Gastrocnemius medialis (tissue), 4 donors: Measurements from ENCODE around the gene GALNT4. TPM values are rescaled to one million over a fixed set of nuclear protein-coding genes. Genes with fewer than 3 reads are reported as not detected.

ENCODE experiments used
- ATAC-seq, 2 donors: fragments of 150-250 bp; one replicate each; pipeline ENCODE4 v1.9.1; 2016
- DNase-seq, 2 donors: peaks; one replicate each; pipeline ENCODE4 v3.0.0-alpha.2; 2019
- H3K27ac ChIP-seq, 4 donors: fragments of 200-600 bp; sonication (generic); 1 replicate in 1 of 4; 2 replicates in 3 of 4; pipeline ENCODE4 v1.5.1; 2016 to 2018; ENCODE audit warnings: mild to moderate bottlenecking in 2 of 4, moderate library complexity in 1 of 4
- H3K27me3 ChIP-seq, 3 donors: fragments of 200-600 bp; sonication (generic) in 2 of 3; 1 replicate in 1 of 3; 2 replicates in 2 of 3; pipeline versions ENCODE4 v1.5.1 to v1.6.0; 2016 to 2019; ENCODE audit warnings: mild to moderate bottlenecking in 1 of 3, moderate library complexity in 1 of 3
- H3K36me3 ChIP-seq, 2 donors: fragments of 200-600 bp; sonication (generic) in 1 of 2; one replicate each; pipeline ENCODE4 v1.5.1; 2017 to 2018
- H3K4me1 ChIP-seq, 2 donors: fragments of 200-600 bp; sonication (generic) in 1 of 2; one replicate each; pipeline ENCODE4 v1.5.1; 2016 to 2017; ENCODE audit warnings: mild to moderate bottlenecking in 2 of 2
- H3K4me3 ChIP-seq, 4 donors: fragments of 200-600 bp; sonication (generic) in 3 of 4; 1 replicate in 1 of 4; 2 replicates in 3 of 4; pipeline ENCODE4 v1.5.1; 2016 to 2019; ENCODE audit warnings: mild to moderate bottlenecking in 2 of 4
- H3K9me3 ChIP-seq, 3 donors: fragments of 200-600 bp; sonication (generic) in 2 of 3; 1 replicate in 1 of 3; 2 replicates in 2 of 3; pipeline ENCODE4 v1.5.1; 2016 to 2019
- POLR2A ChIP-seq, 2 donors: fragments of 450-650 bp; IDR thresholded peaks; one replicate each; pipeline ENCODE4 v1.6.1; 2017; ENCODE audit warnings: antibody characterized with exemption in 2 of 2, mild to moderate bottlenecking in 2 of 2, moderate library complexity in 2 of 2
- in situ Hi-C, 4 donors: fragments of 200-750 bp; cut with MboI; loops; one replicate each; pipeline versions ENCODE4 v1.15.0 to v1.8.0; 2017; ENCODE audit warnings: low sequenced_read_pairs in 4 of 4
- intact Hi-C: fragments of 100-400 bp; cut with DNase I; formaldehyde crosslinking; loops from one replicate; pipeline ENCODE4 v1.15.1; 2023; ENCODE audit warnings: low total_unique reads
- total RNA-seq, 4 donors: library from RNA; depleted of rRNA; stranded (reverse); fragments of >200 nt; gene quantifications; one replicate each; pipeline versions ENCODE4 v1.1.0 to v1.2.3, GENCODE V29; 2016
- TF ChIP-seq, protein P1 (sequence below), 5 experiments: fragments of 450-650 bp in 3 of 5; fragments of 200-600 bp in 2 of 5; sonication (generic) in 2 of 5; IDR thresholded peaks in 4 of 5; conservative IDR thresholded peaks in 1 of 5; 1 replicate in 4 of 5; 2 replicates in 1 of 5; pipeline ENCODE4 v1.5.1; 2016 to 2019; ENCODE audit warnings: antibody characterized with exemption in 5 of 5, mild to moderate bottlenecking in 3 of 5, moderate library complexity in 3 of 5

The GALNT4 gene
- total RNA-seq = 1 to 10 TPM; 1.2 to 2.2 (median 1.7) TPM

- peak; percentile 69 to 75 for DNase-seq
- H3K27ac ChIP-seq = peak within 1 kb of the TSS; percentile 86 to 94 (median 91)
- in situ Hi-C loops (loop anchor here (5.0 to 25.0 kb wide), 6 partner anchors 50 to 1438 kb away; partner anchors contain the start of gene CCER1 (in 1 of the 4)), intact Hi-C loops (loop anchor here (2.0 to 10.0 kb wide), 3 partner anchors 54 to 1490 kb away; partner anchors contain the start of gene ATP2B1)
- H3K9me3 ChIP-seq = no peaks in the 10 kb centered on the region
- H3K27me3 ChIP-seq = no peaks in the 10 kb centered on the region
- peak within 1 kb of the TSS; percentile 89 to 99 (median 96) for H3K4me3 ChIP-seq
- no peaks in the 10 kb centered on the region for H3K36me3 ChIP-seq
- peaks cover 40 to 47% of the 10 kb centered on the region in 2 donors for H3K4me1 ChIP-seq
- peak; percentile 38 to 60 for TF ChIP-seq POLR2A (IDR thresholded peaks at IDR 0.05)
- TF ChIP-seq, protein P1, sequence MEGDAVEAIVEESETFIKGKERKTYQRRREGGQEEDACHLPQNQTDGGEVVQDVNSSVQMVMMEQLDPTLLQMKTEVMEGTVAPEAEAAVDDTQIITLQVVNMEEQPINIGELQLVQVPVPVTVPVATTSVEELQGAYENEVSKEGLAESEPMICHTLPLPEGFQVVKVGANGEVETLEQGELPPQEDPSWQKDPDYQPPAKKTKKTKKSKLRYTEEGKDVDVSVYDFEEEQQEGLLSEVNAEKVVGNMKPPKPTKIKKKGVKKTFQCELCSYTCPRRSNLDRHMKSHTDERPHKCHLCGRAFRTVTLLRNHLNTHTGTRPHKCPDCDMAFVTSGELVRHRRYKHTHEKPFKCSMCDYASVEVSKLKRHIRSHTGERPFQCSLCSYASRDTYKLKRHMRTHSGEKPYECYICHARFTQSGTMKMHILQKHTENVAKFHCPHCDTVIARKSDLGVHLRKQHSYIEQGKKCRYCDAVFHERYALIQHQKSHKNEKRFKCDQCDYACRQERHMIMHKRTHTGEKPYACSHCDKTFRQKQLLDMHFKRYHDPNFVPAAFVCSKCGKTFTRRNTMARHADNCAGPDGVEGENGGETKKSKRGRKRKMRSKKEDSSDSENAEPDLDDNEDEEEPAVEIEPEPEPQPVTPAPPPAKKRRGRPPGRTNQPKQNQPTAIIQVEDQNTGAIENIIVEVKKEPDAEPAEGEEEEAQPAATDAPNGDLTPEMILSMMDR (IDR thresholded peaks at IDR 0.05 in 4 of 5, conservative IDR thresholded peaks at IDR 0.05 in 1 of 5) = peak; percentile 51 to 77 (median 61)
- ATAC-seq = peak; percentile 86 to 88
Measured at GRCh38 chr12:89524541-89525304, at the start of gene GALNT4. Gene GALNT4, minus strand, starts transcription at chr12:89524796. Its CDS starts 247 bp downstream, at chr12:89524549.

GRCh38 chr12:89573051-89573810 is 48.6 kb upstream of the GALNT4 start:
- Histone ChIP-seq H3K27me3 (no peaks in the 10 kb centered on the region), H3K9me3 (no peaks in the 10 kb centered on the region), H3K36me3 (no peaks in the 10 kb centered on the region), H3K27ac (no peak overlapping the region), H3K4me3 (no peak overlapping the region), H3K4me1 (peaks cover 0 to 5% of the 10 kb centered on the region in 2 donors)
- DNase-seq = no peak
- TF ChIP-seq POLR2A (IDR thresholded peaks at IDR 0.05) = no peak
- TF ChIP-seq, protein P1 (IDR thresholded peaks at IDR 0.05 in 4 of 5, conservative IDR thresholded peaks at IDR 0.05 in 1 of 5) = no peak
- in situ Hi-C loops = no loop called here
- no peak for ATAC-seq
- intact Hi-C loops = no loop called here

GRCh38 chr12:89571491-89572195 is 47.0 kb upstream of the GALNT4 start:
- DNase-seq (no peak), ATAC-seq (no peak)
- intact Hi-C loops = no loop called here
- Histone ChIP-seq H3K9me3 (no peaks in the 10 kb centered on the region), H3K27ac (no peak overlapping the region), H3K27me3 (no peaks in the 10 kb centered on the region), H3K4me3 (no peak overlapping the region), H3K4me1 (peaks cover 0 to 5% of the 10 kb centered on the region in 2 donors), H3K36me3 (no peaks in the 10 kb centered on the region)
- in situ Hi-C loops = no loop called here
- no peak for TF ChIP-seq POLR2A (IDR thresholded peaks at IDR 0.05)
- TF ChIP-seq, protein P1 (IDR thresholded peaks at IDR 0.05 in 4 of 5, conservative IDR thresholded peaks at IDR 0.05 in 1 of 5) = no peak

GRCh38 chr12:89568484-89568883 is 43.9 kb upstream of the GALNT4 start:
- Histone ChIP-seq H3K9me3 (no peaks in the 10 kb centered on the region), H3K36me3 (no peaks in the 10 kb centered on the region), H3K4me3 (no peak overlapping the region), H3K27me3 (no peaks in the 10 kb centered on the region), H3K4me1 (no peaks in the 10 kb centered on the region), H3K27ac (no peak overlapping the region)
- ATAC-seq = no peak
- intact Hi-C loops (no loop called here), in situ Hi-C loops (no loop called here)
- no peak for TF ChIP-seq POLR2A (IDR thresholded peaks at IDR 0.05)
- TF ChIP-seq, protein P1 (IDR thresholded peaks at IDR 0.05 in 4 of 5, conservative IDR thresholded peaks at IDR 0.05 in 1 of 5) = no peak
- no peak for DNase-seq
